GM19238 (cell line): ENCODE data around the gene UPP1.
"Not testable (repeated sequence)": the region's sequence is repeated elsewhere in the genome, so short reads cannot be mapped to it uniquely, and the experiment has no call there.

Source experiments
- DNase-seq: peaks from one replicate; pipeline ENCODE4 v3.0.0; 2011; ENCODE audit warnings: low spot score; ENCODE audit not compliant: insufficient read length

Gene UPP1

DNA sequence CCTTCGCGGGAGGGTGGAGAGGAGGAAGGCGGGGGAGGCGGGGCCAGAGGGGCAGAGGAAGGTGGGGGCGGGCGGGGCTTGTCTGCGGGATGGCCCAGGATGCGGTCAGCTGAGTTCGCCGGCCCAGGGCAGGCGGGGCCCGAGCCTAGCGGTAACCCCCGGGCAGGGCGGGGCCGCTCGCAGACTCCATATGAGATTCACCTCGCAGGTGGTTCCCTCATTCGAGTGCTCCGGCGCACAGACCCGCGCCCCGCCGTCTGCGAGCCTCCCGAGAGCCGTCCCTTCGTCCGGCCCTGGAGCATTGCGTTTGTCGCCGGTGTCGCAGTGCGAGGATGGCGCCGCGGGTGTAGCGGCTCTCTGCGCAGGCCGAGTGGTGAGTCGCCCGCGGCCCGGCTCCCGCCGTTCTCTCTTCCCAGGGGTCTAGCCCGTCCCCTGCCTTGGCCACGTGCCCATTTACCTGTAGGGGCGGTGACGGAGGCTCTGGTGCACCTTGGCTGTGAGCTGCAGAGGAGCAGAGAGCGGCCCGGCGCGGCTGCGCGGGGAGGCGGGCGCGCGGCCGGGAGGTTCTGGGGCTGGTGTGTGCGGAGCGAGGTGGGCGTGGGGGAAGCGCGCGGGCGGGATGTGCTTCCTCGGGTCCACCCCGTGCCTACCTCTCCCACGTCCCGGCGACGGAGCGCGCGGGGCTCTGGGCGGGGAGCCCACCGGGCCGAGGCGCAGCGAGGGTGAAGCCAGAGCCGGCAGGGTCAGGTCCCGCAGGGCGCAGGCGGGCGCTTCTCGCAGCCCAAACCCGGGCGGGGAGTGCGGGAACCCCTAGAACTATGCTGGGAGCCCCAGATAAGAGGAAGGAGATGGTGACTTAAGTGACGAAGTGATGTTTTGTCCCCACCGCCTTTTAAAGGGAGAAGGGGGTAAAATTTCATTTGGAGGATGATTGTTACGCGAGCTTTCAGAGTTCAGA is at the start of gene UPP1:
UPP1 (plus strand) TSS at position 220 of the 958 bp plus-strand sequence. CDS start 5,519 bp downstream, outside the sequence.
- DNase-seq, result no peak

DNA sequence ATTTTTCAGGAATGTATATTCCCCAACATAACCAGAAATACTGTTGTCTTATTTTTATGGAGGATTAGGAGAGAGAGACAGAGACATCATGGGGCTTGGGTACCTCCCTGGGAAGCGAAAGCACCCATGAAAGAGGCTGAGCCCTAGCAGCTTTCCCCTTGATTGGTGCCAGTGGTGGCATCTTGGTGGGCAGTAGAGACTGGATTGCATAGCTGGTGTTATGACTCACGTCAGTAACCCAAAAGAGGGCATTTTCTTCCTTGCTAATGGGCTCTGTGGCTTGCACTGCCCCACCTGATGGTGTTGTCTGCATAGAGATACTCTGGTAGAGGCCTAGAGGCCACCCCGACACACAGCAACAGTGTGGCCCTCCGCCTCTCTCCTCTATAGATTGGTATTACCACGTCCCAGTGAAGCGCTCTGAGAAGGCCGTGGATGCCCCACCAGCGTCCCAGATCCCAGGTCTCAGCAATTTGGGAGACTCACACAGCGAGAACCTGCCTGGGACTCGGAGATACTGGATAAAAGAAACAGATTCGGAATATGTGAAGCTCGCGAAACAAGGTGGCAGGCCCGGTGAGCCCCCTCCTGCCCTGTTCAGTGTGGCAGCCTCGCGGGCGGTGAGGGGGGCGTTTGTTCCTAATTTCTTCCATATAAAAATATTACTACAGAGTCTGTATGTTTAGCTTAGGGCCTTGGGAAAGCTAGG is 48.0 kb upstream of the UPP1 start:
- no peak for DNase-seq

DNA sequence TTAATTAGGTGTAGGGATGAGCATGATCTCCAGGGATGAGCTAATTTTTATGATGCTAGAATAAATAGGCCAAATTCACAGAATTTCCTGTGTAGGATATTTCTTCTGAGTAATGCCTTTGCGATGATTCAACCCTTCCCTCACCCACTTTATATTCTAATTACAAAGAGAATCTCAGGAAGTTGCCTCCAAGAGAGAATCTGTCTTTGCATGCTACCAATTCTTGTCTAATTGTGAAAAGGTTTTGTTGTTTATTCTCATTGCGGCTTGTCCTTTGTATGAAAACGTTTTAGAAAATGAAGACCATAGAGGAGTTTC is 47.5 kb upstream of the UPP1 start:
- DNase-seq, result no peak

DNA sequence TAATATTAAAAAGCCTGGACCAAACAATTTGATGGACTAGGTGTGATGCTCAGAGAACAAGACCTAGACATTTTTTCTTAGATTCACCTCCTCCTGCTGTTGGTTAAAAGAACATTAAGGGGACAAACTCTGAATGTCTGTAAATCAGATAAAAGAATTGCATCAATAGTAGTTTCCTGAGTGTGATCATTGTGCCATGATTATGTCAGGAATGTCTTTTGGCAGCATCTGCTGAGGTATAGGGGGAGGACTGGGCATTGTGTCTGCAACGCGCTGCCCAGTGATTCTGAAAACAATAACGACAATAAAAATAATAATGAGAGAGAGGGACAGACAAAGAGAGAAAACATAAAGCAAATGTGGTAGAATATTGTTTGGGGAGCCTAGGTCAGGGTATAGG is 46.8 kb upstream of the UPP1 start:
- no peak for DNase-seq

DNA sequence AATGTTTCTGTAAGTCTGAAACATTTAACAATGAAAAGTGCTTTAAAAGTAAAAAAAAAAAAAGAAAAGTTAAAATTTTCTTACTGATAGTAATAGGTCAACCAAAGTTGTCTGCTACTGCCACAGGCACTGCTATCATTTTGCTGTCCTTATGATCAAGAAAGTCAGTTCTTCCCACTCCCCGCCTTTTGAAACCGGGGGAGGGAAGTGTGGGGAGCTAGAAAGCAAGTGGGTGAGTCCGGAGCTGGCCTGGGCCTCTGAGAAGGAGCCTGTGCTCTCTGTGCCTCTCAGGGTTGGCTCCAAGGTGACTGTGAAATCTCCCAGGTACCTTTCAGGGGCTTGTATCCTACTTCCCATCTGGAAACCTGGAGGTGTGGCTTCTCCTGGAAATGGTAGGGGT is 46.4 kb upstream of the UPP1 start:
- DNase-seq, result no peak

DNA sequence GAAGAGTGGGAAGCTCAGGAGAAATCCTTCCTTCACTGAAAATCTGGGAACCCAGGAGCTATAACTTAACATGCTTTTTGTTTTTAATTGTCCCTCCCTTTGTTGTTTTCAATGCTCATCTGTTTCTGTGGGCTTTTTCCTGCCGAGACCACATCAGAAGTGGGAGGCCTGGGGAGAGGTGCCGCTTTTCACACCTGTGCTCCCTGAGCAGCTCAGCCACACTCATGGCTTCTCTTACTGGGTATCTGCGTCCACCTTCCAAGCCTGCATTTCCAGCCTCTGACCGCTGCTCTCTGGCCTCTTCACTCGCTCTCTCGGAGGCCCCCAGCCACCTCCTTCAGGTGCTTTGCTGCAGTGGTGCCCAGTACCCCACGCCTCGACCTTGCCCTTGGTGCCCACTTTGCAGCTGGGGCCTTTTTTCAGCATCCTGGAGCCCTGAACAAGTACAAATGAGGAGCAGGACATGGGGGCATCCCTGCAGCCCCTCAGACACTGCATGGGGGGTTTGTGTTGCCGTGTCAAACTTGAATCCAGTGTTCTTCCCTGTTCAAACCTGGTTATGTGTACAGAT is 43.8 kb upstream of the UPP1 start:
- no peak for DNase-seq

DNA sequence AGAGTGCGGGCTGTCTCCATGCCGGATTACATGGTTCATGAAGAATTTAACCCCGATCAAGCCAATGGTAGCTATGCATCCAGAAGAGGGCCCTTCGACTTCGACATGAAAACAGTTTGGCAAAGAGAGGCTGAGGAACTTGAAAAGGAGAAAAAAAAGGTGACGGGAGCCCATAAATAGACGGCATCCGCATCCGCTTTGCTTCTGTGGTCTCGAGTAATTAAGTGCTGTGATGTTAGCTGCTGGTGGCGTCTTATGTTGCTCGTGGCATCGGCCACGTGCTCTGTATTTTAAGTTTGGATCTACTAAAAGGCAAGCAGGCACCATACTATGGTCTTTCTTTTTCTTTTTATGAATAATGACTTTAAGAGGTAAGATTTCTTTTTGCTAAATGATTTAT is 42.6 kb upstream of the UPP1 start:
- no peak for DNase-seq

DNA sequence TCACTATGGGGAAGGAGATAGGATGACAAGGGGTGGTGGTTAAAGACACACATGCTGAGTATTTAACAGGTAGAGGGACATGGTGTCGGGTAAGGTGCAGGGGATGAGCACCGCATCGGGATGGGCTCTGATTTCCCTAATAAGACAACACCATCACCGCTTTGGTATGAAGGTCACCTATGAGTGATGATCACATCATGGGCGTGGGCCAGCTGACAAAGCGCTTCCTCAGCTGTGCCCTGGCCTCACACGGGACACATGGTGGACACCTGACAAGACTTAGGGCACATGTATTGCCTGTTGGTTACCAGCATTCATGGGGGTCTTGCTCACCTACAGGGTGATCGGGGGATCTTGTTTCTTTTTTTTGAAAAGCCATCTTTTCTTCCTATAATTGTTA is 41.0 kb upstream of the UPP1 start:
- no peak for DNase-seq

DNA sequence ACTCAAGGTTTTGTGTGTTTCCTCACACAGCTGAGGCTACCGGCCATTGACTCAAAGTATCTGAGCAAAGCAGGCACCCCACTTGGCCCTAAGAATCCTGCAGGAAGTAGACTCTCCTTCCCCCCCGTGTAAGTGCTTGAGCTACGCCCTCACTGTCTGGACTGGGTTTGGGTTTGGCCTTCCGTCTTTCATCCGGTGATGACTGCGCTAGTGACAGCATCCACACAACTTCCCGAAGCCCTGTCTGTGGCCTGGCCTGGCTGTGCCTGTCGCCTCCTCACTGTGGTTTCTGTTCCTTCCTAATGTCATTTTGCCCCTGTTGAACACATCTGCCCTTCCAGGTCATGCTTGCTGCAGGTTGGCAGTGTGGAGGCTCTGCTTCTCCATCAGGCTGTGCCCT is 39.2 kb upstream of the UPP1 start:
- DNase-seq, result no peak

DNA sequence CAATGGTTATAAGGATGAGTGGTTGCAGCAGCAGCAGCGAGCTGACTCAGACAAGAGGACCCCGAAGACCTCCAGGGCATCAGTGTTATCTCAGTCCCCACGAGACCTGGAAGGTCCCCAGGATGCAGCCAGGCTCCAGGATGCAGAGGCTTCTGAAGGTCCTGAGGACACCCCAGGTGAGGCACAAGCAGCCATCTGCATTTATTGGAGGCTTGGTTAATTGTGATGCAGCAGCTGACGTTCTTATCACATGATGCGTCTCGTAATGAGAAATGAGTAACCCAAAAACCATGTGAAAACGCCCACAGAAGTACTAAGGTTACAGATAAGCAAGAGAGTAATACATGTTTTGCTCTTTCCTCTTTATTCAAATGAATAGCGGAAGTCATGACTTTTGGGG is 36.3 kb upstream of the UPP1 start:
- DNase-seq, result no peak

DNA sequence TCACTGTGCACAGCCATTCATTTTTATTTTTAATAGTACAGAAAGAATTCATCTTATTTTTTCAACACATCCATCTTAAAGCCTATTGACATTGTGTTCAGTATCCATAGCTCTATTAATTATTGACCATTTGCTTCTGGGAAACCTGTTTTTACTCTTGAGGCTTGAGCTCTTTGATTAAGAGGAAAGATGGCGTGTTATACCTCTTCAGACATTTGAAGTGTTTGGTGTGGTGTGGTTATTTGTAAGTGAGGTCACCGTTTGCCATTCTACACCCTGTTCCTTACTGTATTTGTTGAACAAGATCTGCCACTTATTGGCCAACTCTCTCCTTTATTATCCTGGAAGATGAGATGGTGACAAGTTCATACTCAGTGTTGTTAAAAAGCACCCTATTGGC is 35.3 kb upstream of the UPP1 start:
- DNase-seq, result no peak

DNA sequence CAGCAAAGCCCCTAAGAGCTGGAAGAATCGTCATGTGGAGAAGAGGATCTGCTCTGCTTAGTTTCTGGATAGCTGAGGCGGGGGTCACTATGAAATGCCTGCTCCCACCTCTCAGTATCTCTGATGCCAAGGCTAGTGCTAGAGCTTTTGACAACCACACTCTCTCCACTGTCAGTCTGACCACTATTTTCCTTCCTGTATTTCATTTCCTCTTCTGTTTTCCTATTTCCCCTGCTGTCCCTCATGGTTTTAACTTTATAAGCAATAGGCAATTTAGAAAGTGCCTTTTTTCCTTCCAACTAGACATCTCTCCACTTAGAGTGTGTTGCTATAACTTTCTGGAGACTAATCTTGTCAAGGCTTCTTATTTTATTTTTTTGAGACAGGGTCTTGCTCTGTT is 30.1 kb upstream of the UPP1 start:
- DNase-seq, result no peak

DNA sequence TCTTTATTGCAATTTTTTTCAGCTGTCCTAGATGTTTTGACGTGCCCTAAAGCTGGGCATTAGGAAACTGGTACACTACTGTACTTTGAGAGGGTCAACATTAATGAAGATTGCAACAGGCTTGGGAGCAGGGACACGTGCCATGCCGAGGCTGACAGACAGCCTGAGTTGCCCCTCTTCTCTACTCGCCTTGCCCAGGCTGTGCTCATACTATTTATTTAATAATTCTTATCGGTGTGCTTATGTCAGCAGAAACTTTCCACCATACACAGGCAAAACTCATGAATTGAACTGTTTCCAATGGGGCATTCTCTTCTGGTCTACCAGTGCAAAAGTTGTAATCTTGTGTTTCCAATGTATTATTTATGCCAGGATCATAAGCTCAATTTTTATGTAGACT is 29.4 kb upstream of the UPP1 start:
- no peak for DNase-seq

DNA sequence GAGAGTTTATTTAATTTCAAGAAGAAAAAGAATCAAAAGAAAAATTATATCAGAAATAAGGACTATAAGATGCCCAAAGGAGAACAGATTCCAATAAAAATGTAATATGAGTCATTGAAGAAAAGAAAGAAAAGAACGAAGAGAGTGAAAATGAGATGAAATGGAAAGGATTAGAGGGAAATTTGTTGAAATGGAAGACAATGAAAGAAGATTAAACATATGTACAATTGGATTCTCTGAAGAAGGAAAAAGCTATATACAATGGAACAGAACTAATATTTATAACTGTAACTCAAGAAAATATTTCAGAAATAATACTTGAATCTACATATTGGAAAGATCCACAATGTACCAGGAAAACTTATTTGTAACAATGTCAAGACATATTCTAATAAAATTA is 25.1 kb upstream of the UPP1 start:
- no peak for DNase-seq

DNA sequence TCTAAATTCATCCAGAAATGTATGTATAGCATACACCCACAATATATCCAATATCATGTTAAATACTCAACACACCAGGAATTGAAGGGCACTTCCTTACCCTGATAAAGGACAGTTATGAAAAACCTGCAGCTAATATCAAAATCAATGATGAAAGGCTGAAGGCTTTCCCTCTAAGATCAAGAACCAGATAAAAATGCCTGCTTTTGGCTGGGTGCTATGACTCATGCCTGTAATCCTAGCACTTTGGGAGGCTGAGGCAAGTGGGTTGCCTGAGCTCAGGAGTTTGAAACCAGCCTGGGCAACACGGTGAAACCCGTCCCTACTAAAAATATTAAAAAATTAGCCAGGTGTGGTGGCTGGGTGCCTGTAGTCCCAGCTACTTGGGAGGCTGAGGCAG is 21.6 kb upstream of the UPP1 start:
- no peak for DNase-seq

DNA sequence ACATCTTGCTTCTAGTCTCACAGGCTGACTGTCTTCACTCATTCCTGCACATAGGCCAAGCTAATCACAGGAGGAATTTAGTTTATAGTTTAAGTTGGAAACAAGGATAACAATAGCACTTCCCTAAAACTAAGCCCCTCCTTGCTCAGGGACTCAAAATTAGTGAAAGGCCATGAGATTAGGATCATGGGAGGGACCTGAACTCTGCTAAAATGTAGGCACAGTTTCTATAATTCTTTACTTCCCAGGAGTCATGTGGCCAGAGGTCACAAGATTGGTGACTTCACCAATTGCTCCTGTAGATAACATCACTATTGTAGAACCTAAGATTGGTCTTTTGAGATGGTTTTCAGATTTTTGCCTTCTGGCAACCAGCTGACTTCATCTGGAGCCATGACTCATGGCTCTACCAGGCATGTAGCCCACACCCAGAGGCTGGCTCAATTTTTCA is 14.8 kb upstream of the UPP1 start:
- no peak for DNase-seq

DNA sequence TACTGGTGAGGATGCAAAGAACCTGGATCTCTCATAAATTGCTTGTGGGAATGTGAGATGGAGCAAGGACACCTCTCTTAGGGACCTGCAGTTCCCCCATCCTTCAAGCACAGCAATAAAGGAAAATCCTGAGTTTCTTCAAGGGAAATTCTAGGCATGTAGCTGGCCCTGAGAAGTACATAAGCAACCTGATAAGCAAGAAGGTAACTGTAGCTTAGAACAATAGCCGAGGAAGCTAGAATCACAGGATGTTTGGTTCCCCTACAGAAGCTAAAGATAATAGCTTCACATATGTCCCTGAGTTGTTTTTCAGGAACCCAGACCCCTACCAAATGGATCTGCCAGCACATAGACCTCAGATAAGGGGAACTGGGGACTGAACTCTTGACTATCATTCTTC is 11.6 kb upstream of the UPP1 start:
- DNase-seq, result no peak

DNA sequence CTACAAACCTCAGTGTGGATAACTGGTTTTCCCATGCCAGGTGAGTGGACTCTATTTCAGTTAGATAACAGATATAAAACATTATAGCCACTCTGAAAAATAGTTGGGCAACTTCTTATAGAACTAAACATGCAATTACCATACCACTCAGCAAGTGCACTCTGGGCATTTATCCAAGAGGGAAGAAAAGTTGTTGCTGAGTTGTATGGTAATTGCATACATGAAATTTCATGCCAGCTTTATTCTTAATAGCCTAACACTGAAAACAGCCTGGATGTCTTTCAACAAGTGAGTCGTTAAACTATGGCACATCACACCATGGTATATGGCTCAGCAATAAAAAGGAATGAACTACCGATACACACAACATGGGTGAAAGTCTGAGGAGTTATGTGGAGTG is 10.6 kb upstream of the UPP1 start:
- no peak for DNase-seq

DNA sequence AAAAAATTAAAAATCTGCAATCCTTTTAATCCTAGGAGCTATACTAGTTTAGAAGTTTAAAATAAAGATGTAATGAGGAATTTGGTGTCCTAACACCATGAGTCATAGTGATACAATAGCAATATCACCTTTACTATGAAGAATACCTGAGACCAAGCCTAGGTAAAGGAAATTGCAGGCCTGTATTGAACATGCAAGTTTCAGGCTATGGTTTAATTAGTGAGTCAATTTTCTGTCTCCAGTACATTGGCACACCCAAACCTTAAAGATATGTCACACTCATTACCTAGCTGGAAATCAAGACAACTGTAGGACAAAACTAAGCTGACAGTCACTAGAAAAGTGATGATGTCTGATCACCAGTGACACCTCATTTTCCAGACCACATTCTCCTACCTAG is 6.7 kb upstream of the UPP1 start:
- DNase-seq, result not testable (repeated sequence)

DNA sequence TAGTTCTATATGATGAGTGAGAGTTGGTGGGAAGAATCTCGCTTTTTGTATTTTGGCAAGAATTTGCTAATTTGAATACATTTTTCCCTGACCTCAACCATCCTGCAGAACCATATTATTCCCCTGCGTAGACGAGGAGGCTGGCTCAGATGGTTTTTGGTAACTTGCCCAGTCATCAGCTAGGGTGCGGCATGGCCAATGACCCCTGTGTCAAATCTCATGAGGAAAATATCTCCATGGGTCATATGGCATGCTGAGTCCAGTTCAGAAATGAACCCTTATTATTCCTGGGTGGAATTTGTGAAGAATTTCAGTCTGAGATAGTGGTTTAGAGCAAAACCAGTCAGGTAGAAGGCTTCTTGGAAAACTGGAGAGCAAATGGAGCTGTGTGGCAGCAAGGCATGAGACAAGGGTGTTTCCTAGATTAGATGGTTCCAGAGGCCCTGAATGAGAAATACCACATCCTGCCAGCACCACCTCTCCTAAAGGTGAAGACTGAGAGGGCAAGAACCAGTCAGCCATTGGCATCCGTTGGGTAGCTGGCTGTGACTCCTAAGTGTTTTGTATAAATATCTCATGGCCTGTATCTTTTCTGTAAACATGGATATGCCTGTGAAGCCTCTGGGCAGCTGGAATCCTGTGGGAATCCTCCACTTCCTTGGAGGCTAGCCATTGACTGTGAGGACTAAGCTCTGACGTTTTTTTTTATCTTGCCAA is 5.8 kb upstream of the UPP1 start:
- no peak for DNase-seq

DNA sequence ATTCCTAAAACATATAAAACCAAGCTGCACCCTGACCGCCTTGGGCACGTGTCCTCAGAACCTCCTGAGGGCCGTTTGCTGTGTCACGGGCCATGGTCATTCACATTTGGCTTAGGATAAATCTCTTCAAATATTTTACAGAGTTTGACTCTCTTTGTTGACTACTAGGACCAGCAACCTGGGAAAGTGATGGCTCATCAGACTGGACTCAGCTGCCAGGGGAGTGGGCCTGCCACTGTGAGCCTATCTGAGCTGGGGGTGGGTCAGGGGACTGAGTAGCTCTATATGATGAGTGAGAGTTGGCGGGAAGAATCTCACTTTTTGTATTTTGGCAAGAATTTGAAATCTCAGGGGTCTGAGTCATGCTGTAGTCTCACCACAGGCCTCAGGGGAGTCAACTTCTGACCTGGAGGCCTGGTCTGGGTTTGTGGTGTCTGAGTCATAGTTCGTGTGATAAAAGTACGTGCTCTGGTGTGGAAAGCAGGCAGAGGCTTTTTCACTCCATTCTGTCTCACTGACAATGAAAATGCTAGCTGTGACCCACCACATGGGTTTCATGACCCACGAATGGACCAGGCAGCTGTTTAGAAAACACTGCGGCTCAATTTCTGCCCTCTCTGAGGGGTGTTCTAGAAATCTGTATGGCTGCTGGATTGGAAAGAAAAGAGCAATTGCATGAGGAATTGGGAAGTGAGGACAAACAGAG is 4.2 kb upstream of the UPP1 start:
- DNase-seq, result peak; percentile 46
